HuH-7 (cell line): ENCODE measurements around the gene ENTR1.
A peak's percentile ranks its signal among the peaks of the same experiment; 100 is the strongest.

Source experiments
- DNase-seq: peaks from one replicate; pipeline ENCODE4 v3.0.0; 2011; ENCODE audit warnings: low spot score

ENTR1 gene

GRCh38 chr9:136376457-136376856 lies 34.0 kb downstream of the ENTR1 start:
- DNase-seq, result no peak

- no peak for DNase-seq
These were observed 35.3 kb downstream of the ENTR1 start for GRCh38 chr9:136375096-136375495.

GRCh38 chr9:136374183-136374575 lies 36.2 kb downstream of the ENTR1 start:
- no peak for DNase-seq

GRCh38 chr9:136373300-136374182 lies 36.9 kb downstream of the ENTR1 start, which contains the start of gene CARD9:
TSS of gene CARD9 (minus strand) at chr9:136373669. CDS start at chr9:136372078, 1,591 bp downstream.
- no peak for DNase-seq

GRCh38 chr9:136372561-136373299 lies 37.7 kb downstream of the ENTR1 start:
- DNase-seq, result peak; percentile 93

- DNase-seq, result no peak
These were observed 38.4 kb downstream of the ENTR1 start for GRCh38 chr9:136372006-136372405.

GRCh38 chr9:136371533-136371880 lies 38.9 kb downstream of the ENTR1 start:
- DNase-seq, result no peak

- no peak for DNase-seq
These were observed 39.5 kb downstream of the ENTR1 start for GRCh38 chr9:136370687-136371532.

- DNase-seq, result no peak
These were observed 40.4 kb downstream of the ENTR1 start for GRCh38 chr9:136370037-136370436.

- no peak for DNase-seq
These were observed 42.2 kb downstream of the ENTR1 start for GRCh38 chr9:136368190-136368589.

GRCh38 chr9:136367296-136368145 lies 42.9 kb downstream of the ENTR1 start:
- DNase-seq, result no peak

GRCh38 chr9:136366826-136367225 lies 43.6 kb downstream of the ENTR1 start:
- no peak for DNase-seq

- no peak for DNase-seq
These were observed 44.6 kb downstream of the ENTR1 start for GRCh38 chr9:136365775-136366222.

- DNase-seq, result no peak
These were observed 45.3 kb downstream of the ENTR1 start for GRCh38 chr9:136364942-136365774.

GRCh38 chr9:136363949-136364748 lies 46.3 kb downstream of the ENTR1 start:
- DNase-seq, result no peak

GRCh38 chr9:136363106-136363948 lies 47.1 kb downstream of the ENTR1 start, which contains the start of gene DNLZ:
TSS of gene DNLZ (minus strand) at chr9:136363744. CDS start at chr9:136363714, 30 bp downstream.
- DNase-seq, result peak; percentile 99

GRCh38 chr9:136362450-136362784 lies 48.0 kb downstream of the ENTR1 start:
- DNase-seq, result no peak

- no peak for DNase-seq
These were observed 48.5 kb downstream of the ENTR1 start for GRCh38 chr9:136361754-136362449.
